K562 (cell line): ENCODE measurements around the gene FHIT. TPM values are rescaled to one million over a fixed set of nuclear protein-coding genes. Genes with fewer than 3 reads are reported as not detected.
"Not testable (repeated sequence)": the region's sequence is repeated elsewhere in the genome, so short reads cannot be mapped to it uniquely, and the experiment has no call there.

Experiments
- ATAC-seq: fragments of 200-7000 bp; cut with Tn5 transposase; 3 replicates; pipeline ENCODE4 v1.9.1; 2020; ENCODE audit warnings: moderate library complexity
- BruUV-seq: library from RNA; stranded (reverse); fragments of 400-500 nt; replicated peaks from 2 replicates; lab custom pipeline; 2021; lab: Mats Ljungman, UMichigan
- CTCF ChIA-PET: fragments of 300-600 bp; formaldehyde crosslinking; extraction: SDS; loops from one replicate; lab custom pipeline; 2021; ENCODE audit warnings: low intra/inter-chr PET ratio; lab: Yijun Ruan, JAX
- POLR2A ChIA-PET: fragments of 300-600, 350-650 bp; sonication (Branson Sonifier 250); formaldehyde crosslinking; extraction: SDS; loops from one replicate; lab custom pipeline; 2021; ENCODE audit warnings: antibody characterized with exemption, inconsistent platforms; lab: Yijun Ruan, JAX
- DNase-seq, 4 experiments: peaks; one replicate each; pipeline versions ENCODE4 v3.0.0 to v3.0.0-alpha.2; 2011 to 2018; ENCODE audit warnings: low spot score in 3 of 4, mixed read lengths in 3 of 4; ENCODE audit errors: extremely low read depth in 1 of 4
- FAIRE-seq: peaks from 2 replicates; lab custom pipeline; 2011; peaks lifted over from hg19 to GRCh38; lab: Jason Lieb, UNC
- H2AFZ ChIP-seq: 2 replicates; pipeline ENCODE4 v1.6.0; 2011; ENCODE audit warnings: low read depth, low read length, control low read depth, inconsistent platforms
- H3K27ac ChIP-seq: fragments of 200-600 bp; 3 replicates; pipeline ENCODE4 v1.8.0; 2011; ENCODE audit warnings: low read depth, mild to moderate bottlenecking, control low read depth, inconsistent platforms, low read length, moderate library complexity, mixed read lengths; ENCODE audit errors: extremely low read depth
- H3K27me3 ChIP-seq, 2 experiments: fragments of 300-600 bp in 1 of 2; 2 replicates in 1 of 2; 3 replicates in 1 of 2; pipeline versions ENCODE4 v1.6.0 to v1.8.0; 2011; ENCODE audit warnings: inconsistent platforms in 2 of 2, low read length in 2 of 2, mild to moderate bottlenecking in 1 of 2, mixed read lengths in 1 of 2, moderate library complexity in 1 of 2; ENCODE audit not compliant: control insufficient read depth in 2 of 2, insufficient read depth in 2 of 2
- H3K36me3 ChIP-seq: fragments of 300-600 bp; 3 replicates; pipeline ENCODE4 v1.8.0; 2011; ENCODE audit warnings: mild to moderate bottlenecking, low read length, inconsistent platforms; ENCODE audit not compliant: control insufficient read depth, insufficient read depth
- H3K4me1 ChIP-seq, 2 experiments: fragments of 200-600 bp in 1 of 2; replicated peaks in 1 of 2; 2 replicates in 1 of 2; 3 replicates in 1 of 2; pipeline versions ENCODE4 v1.5.1 to v1.8.0; 2011; ENCODE audit warnings: inconsistent platforms in 2 of 2, low read length in 2 of 2, mild to moderate bottlenecking in 1 of 2, mixed read lengths in 1 of 2, moderate library complexity in 1 of 2; ENCODE audit not compliant: control insufficient read depth in 2 of 2, insufficient read depth in 2 of 2
- H3K4me2 ChIP-seq: 2 replicates; pipeline ENCODE4 v1.6.1; 2011; ENCODE audit warnings: low read length, control low read depth, inconsistent platforms, mixed read lengths; ENCODE audit not compliant: insufficient read depth
- H3K4me3 ChIP-seq: fragments of 200-600 bp; sonication (generic), shearing (Covaris generic); 2 replicates; pipeline ENCODE4 v1.5.1; 2016; ENCODE audit warnings: control low read depth, inconsistent platforms
- H3K79me2 ChIP-seq: fragments of 200-600 bp; 3 replicates; pipeline ENCODE4 v1.8.0; 2011; ENCODE audit warnings: low read length, inconsistent platforms; ENCODE audit not compliant: control insufficient read depth, insufficient read depth
- H3K9ac ChIP-seq, 2 experiments: 2 replicates each; pipeline versions ENCODE4 v1.6.0 to v1.6.1; 2011; ENCODE audit warnings: low read depth in 2 of 2, low read length in 2 of 2, control low read depth in 1 of 2, inconsistent platforms in 1 of 2, mild to moderate bottlenecking in 1 of 2, mixed read lengths in 1 of 2; ENCODE audit not compliant: insufficient read depth in 1 of 2
- H3K9me1 ChIP-seq: one replicate; pipeline ENCODE4 v1.6.0; 2011; ENCODE audit warnings: inconsistent platforms, mild to moderate bottlenecking, low read length, moderate library complexity; ENCODE audit not compliant: control insufficient read depth, insufficient read depth
- H3K9me3 ChIP-seq: replicated peaks from 2 replicates; pipeline ENCODE4 v1.5.1; 2011; ENCODE audit warnings: low read depth, low read length, inconsistent platforms; ENCODE audit not compliant: control insufficient read depth, insufficient read depth
- H4K20me1 ChIP-seq: replicated peaks from 2 replicates; pipeline ENCODE4 v1.6.1; 2011; ENCODE audit warnings: low read length, inconsistent platforms, mixed read lengths; ENCODE audit not compliant: control insufficient read depth, insufficient read depth
- CTCF ChIP-seq, 3 experiments: IDR thresholded peaks in 2 of 3; conservative IDR thresholded peaks in 1 of 3; 2 replicates each; pipeline ENCODE4 v1.5.1; 2011 to 2012; ENCODE audit warnings: low read length in 3 of 3, mild to moderate bottlenecking in 3 of 3, control low read depth in 2 of 3, improper control_type of control experiment in 1 of 3, inconsistent platforms in 1 of 3, low read depth in 1 of 3, mixed read lengths in 1 of 3, moderate library complexity in 1 of 3; ENCODE audit not compliant: insufficient read depth in 2 of 3
- HNRNPK ChIP-seq: fragments of 200-400 bp; formaldehyde crosslinking; IDR thresholded peaks from one replicate; pipeline ENCODE4 v1.6.1; 2018; ENCODE audit warnings: mild to moderate bottlenecking, low read depth, low read length; ENCODE audit not compliant: poor library complexity, severe bottlenecking
- MEF2D ChIP-seq: conservative IDR thresholded peaks from 2 replicates; pipeline ENCODE4 v1.6.1; 2016; ENCODE audit warnings: low read depth, missing genetic modification characterization, missing compliant biosample characterization
- MTA1 ChIP-seq: fragments of 450-650 bp; IDR thresholded peaks from 2 replicates; pipeline ENCODE4 v1.6.1; 2017; ENCODE audit warnings: borderline replicate concordance
- NCOA2 ChIP-seq, 2 experiments: fragments of 450-650 bp; IDR thresholded peaks; 2 replicates each; pipeline ENCODE4 v1.6.1; 2018; ENCODE audit warnings: mild to moderate bottlenecking in 2 of 2, moderate library complexity in 1 of 2; ENCODE audit not compliant: partially characterized antibody in 2 of 2
- TAF9B ChIP-seq: fragments of 450-650 bp; IDR thresholded peaks from 2 replicates; pipeline ENCODE4 v1.6.1; 2018; ENCODE audit warnings: mild to moderate bottlenecking; ENCODE audit not compliant: partially characterized antibody
- ZNF263 ChIP-seq: sonication (generic); formaldehyde crosslinking; IDR thresholded peaks from 2 replicates; pipeline ENCODE4 v1.8.0; 2022; ENCODE audit warnings: mild to moderate bottlenecking, missing genetic modification reagents, borderline replicate concordance
- WGBS: fragments of 100-300 bp; shearing (Covaris generic); methylation state at CpG from one replicate; pipeline ENCODE4 v1.1.6; 2016; ENCODE audit warnings: low coverage, mixed read lengths; ENCODE audit not compliant: insufficient coverage; ENCODE audit errors: missing lambda C conversion rate; 5-methylcytosine and 5-hydroxymethylcytosine counted together
- in situ Hi-C: fragments of 300-500 bp; cut with MboI; formaldehyde crosslinking; loops from 4 replicates; pipeline ENCODE4 v1.15.0; 2018; ENCODE audit warnings: inconsistent platforms, mixed read lengths
- intact Hi-C: fragments of 100-400 bp; cut with micrococcal nuclease; formaldehyde crosslinking; loops from 2 replicates; pipeline ENCODE4 v1.14.2; 2022
- polyA plus RNA-seq, 8 experiments: library from polyadenylated mRNA; depleted of rRNA in 4 of 8; stranded (reverse) in 5 of 8; unstranded in 3 of 8; fragments of >200 nt; fragmentation: Nextera tagmentation in 2 of 8; fragmentation: Illumina TruSeq in 1 of 8; extraction: Ambion mirVana in 2 of 8; extraction: Trizol in 1 of 8; gene quantifications; 2 replicates each; pipeline versions ENCODE4 v1.2.1 to v1.2.3, GENCODE V29; 2011 to 2014; ENCODE audit warnings: inconsistent platforms in 1 of 8, missing spikeins in 1 of 8
- total RNA-seq, 7 experiments: library from RNA; depleted of rRNA in 6 of 7; stranded (reverse); fragments of >200 nt in 6 of 7; fragmentation: Illumina TruSeq in 2 of 7; extraction: Trizol in 2 of 7; gene quantifications; 2 replicates each; pipeline versions ENCODE4 v1.2.1 to v1.2.3, GENCODE V29; 2011 to 2021; ENCODE audit warnings: low replicate concordance in 1 of 7

The FHIT gene
- total and polyA plus RNA-seq, 9 of the 15 experiments (the other 6 are each of a cell fraction or from before 2014, with no cell fraction given), result 1.7 to 9.1 (median 4.3) TPM

GRCh38 chr3:61218504-61218903 lies 32.7 kb downstream of the FHIT start:
- no peak for TF ChIP-seq MEF2D (tag)
- no peak for TF ChIP-seq MTA1
- no peak for TF ChIP-seq HNRNPK
- no peak for TF ChIP-seq CTCF (IDR thresholded peaks at IDR 0.05 in 2 of 3, conservative IDR thresholded peaks at IDR 0.05 in 1 of 3; ENCODE audit: insufficient read depth in 2 of 3, low read depth in 1 of 3, low read length in 3 of 3)
- no peak for TF ChIP-seq ZNF263 (CRISPR knock-in tag)
- TF ChIP-seq TAF9B, result no peak
- TF ChIP-seq NCOA2 (IDR thresholded peaks at IDR 0.05; ENCODE audit: partially characterized antibody in 2 of 2), result no peak
- Histone ChIP-seq H2AFZ (no peak overlapping the region), H3K9me1 (no peaks in the 10 kb centered on the region), H4K20me1 (no peaks in the 10 kb centered on the region), H3K27ac (no peak overlapping the region), H3K9me3 (no peaks in the 10 kb centered on the region), H3K79me2 (no peaks in the 10 kb centered on the region; the same call in 2 of the 3 replicates), H3K4me1 (no peaks in the 10 kb centered on the region), H3K4me3 (no peak overlapping the region), H3K9ac (no peak overlapping the region), H3K4me2 (no peak overlapping the region), H3K27me3 (no peaks in the 10 kb centered on the region), H3K36me3 (no peaks in the 10 kb centered on the region)
- ChIA-PET POLR2A (interaction anchor here (0.6 kb wide), 1 partner anchor 64 kb away, joined by 4 read pairs; no protein-coding TSS in a partner anchor), CTCF (no interaction called here)
- ATAC-seq, result no peak
- 48% methylated on average over 4 of the region's 4 CpGs for WGBS
- intact Hi-C loops, result no loop called here
- no peak for FAIRE-seq
- no peak for DNase-seq
- BruUV-seq, result no TSS peak
- in situ Hi-C loops, result no loop called here

- ATAC-seq, H3K9ac ChIP-seq, H2AFZ ChIP-seq, DNase-seq, H3K27ac ChIP-seq, FAIRE-seq, H3K36me3 ChIP-seq, BruUV-seq, in situ Hi-C loops, intact Hi-C loops, H3K27me3 ChIP-seq, H3K4me2 ChIP-seq, H3K4me1 ChIP-seq, POLR2A ChIA-PET, H3K4me3 ChIP-seq, H3K9me1 ChIP-seq, H4K20me1 ChIP-seq, H3K79me2 ChIP-seq, H3K9me3 ChIP-seq, CTCF ChIA-PET: not testable (repeated sequence)
- WGBS, result 24% methylated on average over 3 of the region's 3 CpGs
Observed at GRCh38 chr3:61216171-61216570, 35.1 kb downstream of the FHIT start.
